HepG2 (cell line): ENCODE measurements around the gene TRPV2. TPM values are rescaled to one million over a fixed set of nuclear protein-coding genes. Genes with fewer than 3 reads are reported as not detected.

Experiments
- CEBPG ChIP-seq: IDR thresholded peaks from 2 replicates; pipeline ENCODE4 v1.6.1; 2016
- CENPT ChIP-seq: sonication (generic); formaldehyde crosslinking; IDR thresholded peaks from 2 replicates; pipeline ENCODE4 v1.8.0; 2022; ENCODE audit warnings: low read depth, mild to moderate bottlenecking, moderate library complexity, missing genetic modification reagents
- ISX ChIP-seq: sonication (generic); formaldehyde crosslinking; conservative IDR thresholded peaks from 2 replicates; pipeline ENCODE4 v1.5.0; 2020; ENCODE audit warnings: missing genetic modification reagents
- JUNB ChIP-seq: sonication (generic); formaldehyde crosslinking; IDR thresholded peaks from 2 replicates; pipeline ENCODE4 v1.8.0; 2022; ENCODE audit warnings: missing genetic modification reagents, mild to moderate bottlenecking, borderline replicate concordance
- MTA3 ChIP-seq: sonication (generic); formaldehyde crosslinking; IDR thresholded peaks from 2 replicates; pipeline ENCODE4 v1.4.0; 2020; ENCODE audit warnings: missing genetic modification reagents
- NCOR1 ChIP-seq: fragments of 200-600 bp; sonication (generic); IDR thresholded peaks from 2 replicates; pipeline ENCODE4 v1.7.0; 2017; ENCODE audit warnings: antibody characterized with exemption, low read length, borderline replicate concordance
- NR1H2 ChIP-seq: sonication (generic); formaldehyde crosslinking; IDR thresholded peaks from 2 replicates; pipeline ENCODE4 v1.8.1; 2022; ENCODE audit warnings: low read depth, missing genetic modification reagents, borderline replicate concordance
- PBX3 ChIP-seq: sonication (generic); formaldehyde crosslinking; IDR thresholded peaks from 2 replicates; pipeline ENCODE4 v1.8.1; 2023; ENCODE audit warnings: missing genetic modification reagents, inconsistent platforms, borderline replicate concordance
- PLRG1 ChIP-seq: fragments of 450-650 bp; conservative IDR thresholded peaks from 2 replicates; pipeline ENCODE4 v1.6.1; 2016
- PRDM10 ChIP-seq: sonication (generic); formaldehyde crosslinking; IDR thresholded peaks from 2 replicates; pipeline ENCODE4 v1.4.0; 2020; ENCODE audit warnings: low read depth, missing genetic modification reagents
- PREB ChIP-seq: sonication (generic); formaldehyde crosslinking; IDR thresholded peaks from 2 replicates; pipeline ENCODE4 v1.4.0; 2020; ENCODE audit warnings: missing genetic modification reagents
- RAD21 ChIP-seq: fragments of 450-650 bp; formaldehyde crosslinking; IDR thresholded peaks from 2 replicates; pipeline ENCODE4 v1.5.0; 2020; ENCODE audit warnings: mild to moderate bottlenecking
- SKI ChIP-seq: fragments of 450-650 bp; IDR thresholded peaks from one replicate; pipeline ENCODE4 v1.6.1; 2018; ENCODE audit warnings: mild to moderate bottlenecking; ENCODE audit not compliant: partially characterized antibody
- SRSF9 ChIP-seq: fragments of 200-400 bp; formaldehyde crosslinking; IDR thresholded peaks from 2 replicates; pipeline ENCODE4 v1.6.1; 2018; ENCODE audit warnings: borderline replicate concordance, mild to moderate bottlenecking, low read depth, low read length; ENCODE audit not compliant: insufficient read depth, poor library complexity, severe bottlenecking
- TP53 ChIP-seq: sonication (generic); formaldehyde crosslinking; conservative IDR thresholded peaks from 2 replicates; pipeline ENCODE4 v1.4.0; 2020; ENCODE audit warnings: missing genetic modification reagents
- ZFP41 ChIP-seq: sonication (generic); formaldehyde crosslinking; IDR thresholded peaks from 2 replicates; pipeline ENCODE4 v1.4.0; 2020; ENCODE audit warnings: mild to moderate bottlenecking, missing genetic modification reagents, borderline replicate concordance
- ZNF12 ChIP-seq: sonication (generic); formaldehyde crosslinking; IDR thresholded peaks from 2 replicates; pipeline ENCODE4 v1.5.0; 2020; ENCODE audit warnings: missing genetic modification reagents
- ZNF280D ChIP-seq: sonication (generic); formaldehyde crosslinking; IDR thresholded peaks from 2 replicates; pipeline ENCODE4 v1.5.1; 2020; ENCODE audit warnings: mild to moderate bottlenecking, missing genetic modification reagents
- ZNF468 ChIP-seq: sonication (generic); formaldehyde crosslinking; IDR thresholded peaks from 2 replicates; pipeline ENCODE4 v1.8.0; 2022; ENCODE audit warnings: mild to moderate bottlenecking, moderate library complexity, missing genetic modification reagents
- ZNF549 ChIP-seq: sonication (generic); formaldehyde crosslinking; IDR thresholded peaks from 2 replicates; pipeline ENCODE4 v1.5.0; 2020; ENCODE audit warnings: missing genetic modification reagents
- ZNF703 ChIP-seq: sonication (generic); formaldehyde crosslinking; IDR thresholded peaks from 2 replicates; pipeline ENCODE4 v1.5.1; 2020; ENCODE audit warnings: missing genetic modification reagents, mild to moderate bottlenecking, moderate library complexity, borderline replicate concordance
- ZNF790 ChIP-seq: sonication (generic); formaldehyde crosslinking; IDR thresholded peaks from 2 replicates; pipeline ENCODE4 v1.8.0; 2022; ENCODE audit warnings: missing genetic modification reagents, mild to moderate bottlenecking, borderline replicate concordance
- polyA plus RNA-seq, 8 experiments: library from polyadenylated mRNA; depleted of rRNA in 3 of 8; stranded (reverse) in 7 of 8; unstranded in 1 of 8; fragments of >200 nt; fragmentation: Illumina TruSeq in 4 of 8; extraction: Trizol in 4 of 8; gene quantifications; 2 replicates each; pipeline versions ENCODE4 v1.2.1 to v1.2.3, GENCODE V29; 2011 to 2016; ENCODE audit warnings: low read depth in 4 of 8, missing spikeins in 1 of 8, mixed read lengths in 1 of 8; ENCODE audit not compliant: insufficient read depth in 1 of 8
- total RNA-seq, 5 experiments: library from RNA; depleted of rRNA; stranded (reverse); fragments of >200 nt; fragmentation: Illumina TruSeq; extraction: Trizol; gene quantifications; 2 replicates each; pipeline ENCODE4 v1.2.3, GENCODE V29; 2016; ENCODE audit warnings: low read depth in 1 of 5

Gene TRPV2
- total and polyA plus RNA-seq, 2 of the 13 experiments (the other 11 are each of a cell fraction or from before 2014, with no cell fraction given): 13.6 to 21.3 TPM

GRCh38 chr17:16443511-16444257, 28.3 kb downstream of the TRPV2 start (continued):
- no peak for TF ChIP-seq PREB (CRISPR knock-in tag)
- no peak for TF ChIP-seq PLRG1
- no peak for TF ChIP-seq PBX3 (CRISPR knock-in tag)
- no peak for TF ChIP-seq CEBPG (CRISPR knock-in tag)
- no peak for TF ChIP-seq SRSF9
- TF ChIP-seq ISX (CRISPR knock-in tag): no peak
- no peak for TF ChIP-seq PRDM10 (CRISPR knock-in tag)
- TF ChIP-seq TP53 (CRISPR knock-in tag): no peak
- TF ChIP-seq MTA3 (CRISPR knock-in tag): no peak
- no peak for TF ChIP-seq ZNF790 (CRISPR knock-in tag)
- TF ChIP-seq RAD21 (CRISPR knock-in tag): no peak
- TF ChIP-seq SKI: no peak
- TF ChIP-seq NR1H2 (CRISPR knock-in tag): no peak
- no peak for TF ChIP-seq ZNF468 (CRISPR knock-in tag)
- TF ChIP-seq ZNF280D (CRISPR knock-in tag): no peak
- TF ChIP-seq CENPT (CRISPR knock-in tag): no peak
- no peak for TF ChIP-seq NCOR1
- no peak for TF ChIP-seq ZNF12 (CRISPR knock-in tag)
- TF ChIP-seq ZFP41 (CRISPR knock-in tag): no peak
- no peak for TF ChIP-seq JUNB
- no peak for TF ChIP-seq ZNF703 (CRISPR knock-in tag)
- no peak for TF ChIP-seq ZNF549 (CRISPR knock-in tag)
